Muscle layer of duodenum (tissue), 2 donors: ENCODE measurements around the gene MERTK.
"Not testable (repeated sequence)": the region's sequence is repeated elsewhere in the genome, so short reads cannot be mapped to it uniquely, and the experiment has no call there.

Source experiments
- H3K27ac ChIP-seq: one replicate; pipeline ENCODE4 v1.7.0; 2013; ENCODE audit warnings: mild to moderate bottlenecking, low read length
- H3K27me3 ChIP-seq: one replicate; pipeline ENCODE4 v1.7.0; 2013; ENCODE audit warnings: low read depth, mild to moderate bottlenecking, control low read depth, low read length
- H3K36me3 ChIP-seq, 2 donors: one replicate each; pipeline ENCODE4 v1.7.0; 2013; ENCODE audit warnings: low read length in 2 of 2, control low read depth in 1 of 2, mild to moderate bottlenecking in 1 of 2; ENCODE audit not compliant: insufficient read depth in 2 of 2, control insufficient read depth in 1 of 2
- H3K4me1 ChIP-seq, 2 donors: one replicate each; pipeline ENCODE4 v1.7.0; 2013; ENCODE audit warnings: low read length in 2 of 2, mild to moderate bottlenecking in 2 of 2, control low read depth in 1 of 2, moderate library complexity in 1 of 2; ENCODE audit not compliant: insufficient read depth in 2 of 2, control insufficient read depth in 1 of 2
- H3K4me3 ChIP-seq, 2 donors: one replicate each; pipeline ENCODE4 v1.7.0; 2013; ENCODE audit warnings: low read length in 2 of 2, low read depth in 1 of 2, mild to moderate bottlenecking in 1 of 2
- H3K9me3 ChIP-seq, 2 donors: one replicate each; pipeline ENCODE4 v1.7.0; 2013; ENCODE audit warnings: low read length in 2 of 2, control low read depth in 1 of 2, mild to moderate bottlenecking in 1 of 2; ENCODE audit not compliant: control insufficient read depth in 1 of 2
- donor health status: healthy.

Gene MERTK

DNA sequence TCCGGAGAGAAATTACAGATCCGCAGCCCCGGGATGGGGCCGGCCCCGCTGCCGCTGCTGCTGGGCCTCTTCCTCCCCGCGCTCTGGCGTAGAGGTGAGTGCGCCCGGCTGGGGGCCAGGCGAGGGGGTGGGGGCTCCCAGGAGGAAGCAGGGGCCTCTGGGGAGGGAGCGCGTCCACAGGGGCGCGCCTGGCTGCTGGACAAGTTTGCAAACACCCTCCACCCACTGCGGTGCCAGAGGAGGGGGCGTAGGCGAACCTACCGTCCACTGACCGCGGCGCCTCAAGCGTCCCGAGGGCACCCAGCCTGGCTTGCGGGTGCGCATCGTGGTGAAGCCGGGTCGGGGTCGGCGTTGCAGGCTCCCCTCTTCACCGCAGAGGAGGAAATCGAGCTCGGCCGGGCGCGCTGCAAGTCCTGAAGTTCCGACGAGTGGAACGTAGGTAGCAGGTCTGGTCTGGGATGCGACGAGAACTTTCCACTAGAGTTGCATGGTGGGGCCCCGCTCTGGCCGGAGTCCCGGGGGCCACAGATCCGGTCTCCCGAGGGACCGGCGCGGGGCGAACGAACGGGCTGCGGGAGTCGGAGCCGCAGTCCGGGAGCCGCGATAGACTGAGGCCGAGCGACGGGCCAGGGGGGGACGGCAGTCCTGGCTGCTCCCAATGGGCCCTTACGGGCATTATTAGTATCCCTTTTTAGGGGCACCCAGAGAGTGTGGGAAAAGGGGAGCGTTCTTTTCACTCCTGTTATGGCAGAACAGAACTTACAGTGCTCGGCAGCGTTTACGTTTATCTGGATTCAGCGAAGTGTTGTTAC, 502 bp downstream of the MERTK start:
- H3K36me3 ChIP-seq = no peaks in the 10 kb centered on the region
- peaks cover 3 to 17% of the 10 kb centered on the region in 2 donors for H3K4me1 ChIP-seq
- no peaks in the 10 kb centered on the region for H3K27me3 ChIP-seq
- H3K4me3 ChIP-seq = peak overlapping the region; percentile 70 to 93
- H3K9me3 ChIP-seq = no peaks in the 10 kb centered on the region
- peak overlapping the region; percentile 56 for H3K27ac ChIP-seq

DNA sequence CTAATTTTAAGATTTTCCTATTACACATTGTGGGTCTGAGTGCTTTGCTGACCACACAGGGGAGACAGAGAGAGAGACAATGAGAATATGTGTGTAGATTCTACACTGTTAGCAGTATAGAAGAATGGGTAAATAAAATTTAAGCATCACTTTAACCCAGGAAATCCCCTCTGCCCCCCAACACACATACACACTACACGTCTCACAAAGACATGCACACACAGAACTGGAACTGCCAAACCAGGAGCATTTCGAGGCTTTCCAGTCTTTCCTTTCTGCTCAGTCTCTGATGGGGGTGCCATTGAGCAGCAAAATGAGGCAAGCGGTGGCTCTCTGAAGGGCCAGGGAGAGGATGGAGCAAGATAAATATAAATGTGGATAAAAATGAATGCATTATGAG, 2.5 kb downstream of the MERTK start:
- Histone ChIP-seq H3K27me3 (no peaks in the 10 kb centered on the region), H3K36me3 (no peaks in the 10 kb centered on the region), H3K27ac (peak overlapping the region; percentile 17), H3K9me3 (no peaks in the 10 kb centered on the region), H3K4me3 (peak overlapping the region; percentile 0 to 93), H3K4me1 (peaks cover 4 to 17% of the 10 kb centered on the region in 2 donors)

DNA sequence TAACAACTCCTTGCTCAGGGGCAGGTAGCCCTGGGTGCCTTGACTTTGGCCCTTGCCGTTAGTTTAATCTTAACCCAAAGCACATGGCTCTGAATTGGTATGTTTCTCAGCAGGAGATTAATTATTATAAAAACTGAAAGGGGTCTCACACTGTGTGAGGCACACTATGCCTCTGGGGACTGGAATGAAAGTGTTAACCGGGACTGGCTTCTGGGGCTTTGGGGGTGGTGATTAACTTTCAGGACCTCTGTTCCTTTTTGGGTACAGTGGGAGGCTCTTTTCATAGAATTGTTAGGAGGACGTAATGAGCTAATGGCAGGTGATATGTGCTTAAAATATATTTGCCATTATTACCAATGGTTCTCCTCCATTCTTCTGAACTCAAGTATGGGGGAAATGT, 5.1 kb downstream of the MERTK start:
- Histone ChIP-seq H3K36me3 (no peaks in the 10 kb centered on the region), H3K4me1 (peaks cover 12 to 16% of the 10 kb centered on the region in 2 donors), H3K27me3 (no peaks in the 10 kb centered on the region), H3K4me3 (no peak overlapping the region), H3K9me3 (no peaks in the 10 kb centered on the region), H3K27ac (no peak overlapping the region)

DNA sequence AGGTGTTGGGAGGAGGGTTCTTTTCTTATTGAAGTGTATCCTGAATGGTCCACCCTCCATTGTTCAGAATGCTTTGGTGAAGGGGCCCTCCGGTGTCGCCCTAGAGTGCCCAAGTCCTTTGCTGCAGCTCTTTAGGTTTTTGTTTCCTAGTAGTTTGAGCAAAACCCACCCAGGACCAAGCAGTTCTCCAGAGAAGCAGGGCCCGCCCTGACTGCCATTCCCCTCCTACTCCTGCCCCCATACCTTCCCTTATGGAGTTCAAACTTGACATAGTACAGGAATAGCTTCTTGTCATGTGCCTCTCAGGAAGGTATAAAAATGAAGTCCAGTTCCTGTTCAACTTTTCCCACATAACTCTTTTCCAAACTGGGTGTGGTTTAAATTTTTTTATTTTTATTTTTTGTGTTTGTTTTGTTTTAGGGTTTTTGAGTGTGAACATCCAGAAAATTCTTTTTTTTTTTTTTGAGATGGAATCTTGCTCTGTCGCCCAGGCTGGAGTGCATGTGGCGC, 5.6 kb downstream of the MERTK start:
- Histone ChIP-seq H3K36me3 (no peaks in the 10 kb centered on the region), H3K9me3 (no peaks in the 10 kb centered on the region), H3K27ac (no peak overlapping the region), H3K27me3 (no peaks in the 10 kb centered on the region), H3K4me1 (peaks cover 12 to 16% of the 10 kb centered on the region in 2 donors), H3K4me3 (no peak overlapping the region)

DNA sequence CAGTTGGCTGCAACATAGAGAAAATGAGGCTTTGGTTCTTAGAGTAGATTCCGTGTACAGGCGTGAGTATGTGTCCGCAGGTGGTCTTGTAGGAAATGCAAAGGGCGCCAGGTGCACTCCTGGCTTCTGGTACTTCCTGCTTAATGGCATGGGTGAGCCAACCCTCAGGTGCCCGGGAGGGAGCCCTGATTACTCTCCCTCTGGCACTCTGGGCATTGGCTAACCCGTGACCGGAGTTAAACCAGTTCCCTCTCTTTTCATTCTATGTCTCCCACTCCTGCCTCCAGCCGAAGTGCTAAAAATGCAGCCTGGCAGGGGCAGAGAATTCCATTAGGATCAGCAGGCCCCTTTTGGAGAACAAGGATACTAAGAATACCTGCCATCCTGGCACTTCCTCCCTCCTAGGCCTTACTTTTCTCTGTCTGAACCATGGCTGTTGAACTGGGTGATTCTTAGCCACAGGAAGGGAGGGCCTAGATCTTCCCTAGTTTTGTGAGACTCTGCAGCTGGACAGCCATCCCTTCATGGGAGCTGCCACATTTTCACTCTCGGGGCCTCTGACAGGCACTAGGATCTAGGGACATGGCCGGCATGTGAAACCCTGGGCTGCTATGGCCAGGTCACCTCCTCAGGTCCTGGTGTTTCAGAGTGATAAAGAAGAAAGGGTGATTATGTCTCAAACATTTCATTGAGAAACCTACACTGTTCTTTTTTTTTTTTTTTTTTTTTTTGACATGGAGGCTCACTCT, 6.5 kb downstream of the MERTK start:
- Histone ChIP-seq H3K36me3 (no peaks in the 10 kb centered on the region), H3K4me1 (peaks cover 12 to 16% of the 10 kb centered on the region in 2 donors), H3K9me3 (no peaks in the 10 kb centered on the region), H3K4me3 (no peak overlapping the region), H3K27me3 (no peaks in the 10 kb centered on the region), H3K27ac (peak overlapping the region; percentile 30)

DNA sequence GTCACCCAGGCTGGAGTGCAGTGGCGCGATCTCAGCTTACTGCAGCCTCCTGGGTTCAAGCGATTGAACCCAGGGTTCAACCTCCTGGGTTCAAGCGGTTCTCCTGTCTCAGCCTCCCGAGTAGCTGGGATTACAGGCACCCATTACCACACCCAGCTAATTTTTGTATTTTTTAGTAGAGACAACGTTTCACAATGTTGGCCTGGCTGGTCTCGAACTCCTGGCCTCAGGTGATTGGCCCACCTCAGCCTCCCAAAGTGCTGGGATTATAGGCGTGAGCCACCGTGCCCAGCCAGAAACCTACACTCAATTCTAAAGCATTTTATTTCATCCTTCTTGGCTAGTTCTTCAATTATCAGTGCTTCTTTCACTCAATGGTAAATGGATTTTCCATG, 7.1 kb downstream of the MERTK start:
- H3K4me3 ChIP-seq, H3K36me3 ChIP-seq, H3K9me3 ChIP-seq, H3K27me3 ChIP-seq: not testable (repeated sequence)
- Histone ChIP-seq H3K27ac (peak overlapping the region; percentile 30), H3K4me1 (peaks cover 12% of the 10 kb centered on the region in 2 donors)

DNA sequence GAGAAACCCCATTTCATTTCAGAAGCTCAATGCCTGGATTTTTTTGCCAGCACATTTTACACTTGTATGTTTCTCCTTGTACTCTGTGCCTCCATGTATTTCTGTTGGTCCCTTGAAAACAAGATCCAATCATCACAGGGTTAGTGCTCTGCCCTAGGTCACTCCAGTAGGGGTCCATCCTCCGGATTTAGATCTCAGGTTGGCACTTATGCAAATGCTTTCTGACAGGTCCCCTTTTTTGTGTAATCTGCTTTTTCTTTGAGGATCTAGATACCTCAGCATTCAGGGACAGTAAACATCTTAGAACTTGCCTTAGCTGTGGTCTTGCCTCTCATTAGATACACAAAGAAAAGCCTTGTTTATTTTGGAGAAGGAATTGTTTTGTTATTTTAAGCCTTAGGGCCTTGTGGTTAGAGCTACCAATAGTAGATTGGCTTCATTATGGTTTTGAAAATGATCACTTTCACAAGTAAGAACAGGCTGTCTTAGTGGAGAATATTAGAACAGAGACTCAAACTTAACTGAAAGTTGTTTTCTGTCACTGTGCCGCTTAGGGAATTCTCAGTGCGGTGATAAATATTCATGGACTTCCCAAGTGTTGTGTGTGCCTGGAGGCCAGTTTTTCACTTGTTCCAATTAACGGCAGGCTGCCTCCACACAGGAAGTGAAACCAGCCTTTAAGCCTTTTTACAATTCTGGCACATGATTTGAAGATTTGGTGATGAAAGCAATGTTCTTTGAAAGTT, 7.8 kb downstream of the MERTK start:
- H3K27me3 ChIP-seq = no peaks in the 10 kb centered on the region
- peak overlapping the region; percentile 65 for H3K27ac ChIP-seq
- H3K36me3 ChIP-seq = no peaks in the 10 kb centered on the region
- H3K4me1 ChIP-seq = peaks cover 11 to 16% of the 10 kb centered on the region in 2 donors
- peak overlapping the region in 1 of 2 donors; percentile 13 for H3K4me3 ChIP-seq
- no peaks in the 10 kb centered on the region for H3K9me3 ChIP-seq

DNA sequence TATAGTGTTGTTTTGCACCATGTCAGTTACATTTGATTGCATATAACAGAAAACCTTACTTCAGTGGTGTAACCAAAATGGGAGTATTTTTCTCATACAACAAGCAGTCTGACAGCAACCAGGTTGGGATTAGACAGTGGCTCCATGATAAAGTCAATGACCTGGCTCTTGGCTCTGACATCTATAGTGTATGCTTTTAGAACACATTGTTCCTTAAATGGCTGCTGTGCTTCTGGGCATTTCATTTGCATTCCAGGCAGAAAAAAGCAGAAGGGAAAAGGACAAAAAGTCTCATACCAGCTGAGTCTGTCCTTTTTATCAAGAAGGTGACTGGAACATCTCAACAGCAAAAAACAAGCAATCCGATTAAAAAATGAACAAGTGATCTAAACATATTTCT, 10.2 kb downstream of the MERTK start:
- no peak overlapping the region for H3K4me3 ChIP-seq
- no peaks in the 10 kb centered on the region for H3K27me3 ChIP-seq
- H3K4me1 ChIP-seq = peaks cover 10 to 12% of the 10 kb centered on the region in 2 donors
- H3K9me3 ChIP-seq = no peaks in the 10 kb centered on the region
- H3K36me3 ChIP-seq = no peaks in the 10 kb centered on the region
- no peak overlapping the region for H3K27ac ChIP-seq

DNA sequence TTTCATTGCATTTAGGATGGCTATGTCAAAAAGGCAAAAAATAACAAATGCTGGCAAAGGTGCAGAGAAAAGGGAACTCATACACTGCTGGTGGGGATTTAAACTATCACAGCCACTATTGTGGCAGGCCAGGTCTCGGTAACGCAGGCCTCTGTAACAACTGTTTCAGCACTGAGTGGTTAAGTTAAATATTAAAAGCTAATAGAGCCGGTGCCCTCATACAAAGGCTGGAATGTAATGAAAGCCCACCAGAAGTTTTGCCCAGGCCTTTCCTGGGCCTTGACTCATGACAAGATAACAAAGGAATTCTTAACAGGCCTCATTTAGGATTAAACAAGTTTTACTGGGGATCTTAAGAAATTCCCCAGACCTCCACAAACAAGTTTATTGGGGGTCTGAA, 10.7 kb downstream of the MERTK start:
- H3K27ac ChIP-seq = no peak overlapping the region
- no peaks in the 10 kb centered on the region for H3K27me3 ChIP-seq
- H3K36me3 ChIP-seq = no peaks in the 10 kb centered on the region
- no peaks in the 10 kb centered on the region for H3K9me3 ChIP-seq
- H3K4me1 ChIP-seq = peaks cover 10 to 12% of the 10 kb centered on the region in 2 donors
- no peak overlapping the region for H3K4me3 ChIP-seq

DNA sequence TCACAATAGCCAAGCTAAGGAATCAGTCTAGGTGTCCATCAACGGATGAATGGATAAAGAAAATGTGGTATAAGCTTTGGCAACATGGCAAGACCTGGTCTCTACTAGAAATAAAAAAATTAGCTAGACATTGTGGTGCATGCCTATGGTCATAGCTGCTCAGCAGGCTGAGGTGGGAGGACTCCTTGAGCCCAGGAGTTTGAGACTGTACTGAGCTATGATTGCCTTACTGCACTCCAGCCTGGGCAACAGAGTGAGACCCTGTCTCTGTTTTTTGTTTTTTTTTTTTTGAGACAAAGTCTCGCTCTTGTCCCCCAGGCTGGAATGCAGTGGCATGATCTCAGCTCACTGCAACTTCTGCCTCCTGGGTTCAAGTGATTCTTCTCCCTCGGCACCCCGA, 11.6 kb downstream of the MERTK start:
- H3K27me3 ChIP-seq, H3K27ac ChIP-seq, H3K36me3 ChIP-seq, H3K9me3 ChIP-seq, H3K4me3 ChIP-seq: not testable (repeated sequence)
- peaks cover 10 to 12% of the 10 kb centered on the region in 2 donors for H3K4me1 ChIP-seq
